GM23338 (cell line): ENCODE measurements around the gene EFNB3.

ENCODE experiments used
- CREB1 ChIP-seq: fragments of 250-450 bp; sonication (Bioruptor Pico); IDR thresholded peaks from 2 replicates; pipeline ENCODE4 v1.5.0; 2020; ENCODE audit warnings: low read depth, mild to moderate bottlenecking, moderate library complexity
- CTCF ChIP-seq, 2 experiments: fragments of 200-600 bp in 1 of 2; sonication (generic) in 1 of 2; conservative IDR thresholded peaks; 2 replicates each; pipeline versions ENCODE4 v1.5.1 to v1.6.1; 2016 to 2017; ENCODE audit warnings: antibody characterized with exemption in 2 of 2, low read depth in 2 of 2, mild to moderate bottlenecking in 2 of 2, moderate library complexity in 1 of 2
- ETS1 ChIP-seq: IDR thresholded peaks from 2 replicates; pipeline ENCODE4 v1.6.1; 2016; ENCODE audit warnings: antibody characterized with exemption
- EZH2 ChIP-seq: fragments of 200-600 bp; sonication (generic); IDR thresholded peaks from one replicate; pipeline ENCODE4 v1.8.0; 2017; ENCODE audit warnings: antibody characterized with exemption, mild to moderate bottlenecking, low read depth; ENCODE audit not compliant: unreplicated experiment
- EZH2phosphoT487 ChIP-seq: fragments of 200-600 bp; sonication (generic); IDR thresholded peaks from one replicate; pipeline ENCODE4 v1.8.1; 2018; ENCODE audit warnings: antibody characterized with exemption; ENCODE audit not compliant: unreplicated experiment
- JUNB ChIP-seq: IDR thresholded peaks from one replicate; pipeline ENCODE4 v1.6.1; 2016; ENCODE audit warnings: antibody characterized with exemption; ENCODE audit not compliant: unreplicated experiment
- NANOG ChIP-seq: IDR thresholded peaks from 2 replicates; pipeline ENCODE4 v1.6.1; 2016; ENCODE audit warnings: antibody characterized with exemption, borderline replicate concordance
- POLR2AphosphoS5 ChIP-seq: IDR thresholded peaks from 2 replicates; pipeline ENCODE4 v1.6.1; 2016; ENCODE audit warnings: antibody characterized with exemption, low read depth
- REST ChIP-seq: IDR thresholded peaks from one replicate; pipeline ENCODE4 v1.6.1; 2018; ENCODE audit warnings: antibody characterized with exemption; ENCODE audit not compliant: unreplicated experiment
- STAT1 ChIP-seq: IDR thresholded peaks from one replicate; pipeline ENCODE4 v1.6.1; 2016; ENCODE audit warnings: antibody characterized with exemption; ENCODE audit not compliant: unreplicated experiment
- ZNF114 ChIP-seq: fragments of 250-450 bp; sonication (Bioruptor Pico); IDR thresholded peaks from 2 replicates; pipeline ENCODE4 v1.5.0; 2020; ENCODE audit warnings: mild to moderate bottlenecking, moderate library complexity
- ZNF331 ChIP-seq: fragments of 250-450 bp; sonication (Bioruptor Pico); IDR thresholded peaks from 2 replicates; pipeline ENCODE4 v1.5.0; 2020; ENCODE audit warnings: low read depth, mild to moderate bottlenecking, moderate library complexity
- ZNF462 ChIP-seq: fragments of 250-450 bp; sonication (Bioruptor Pico); IDR thresholded peaks from 2 replicates; pipeline ENCODE4 v1.5.0; 2020; ENCODE audit warnings: mild to moderate bottlenecking, moderate library complexity

GRCh38 chr17:7655541-7655840 is 49.5 kb upstream of the EFNB3 start:
- TF ChIP-seq ETS1 (no peak), CTCF (conservative IDR thresholded peaks at IDR 0.05; ENCODE audit: low read depth in 2 of 2) (no peak), EZH2phosphoT487 (no peak), POLR2AphosphoS5 (no peak), CREB1 (CRISPR knock-in tag) (no peak), EZH2 (no peak), JUNB (no peak), REST (no peak), ZNF462 (CRISPR knock-in tag) (no peak), ZNF114 (CRISPR knock-in tag) (no peak), STAT1 (no peak), ZNF331 (no peak), NANOG (no peak)
